ENCODE measurements around the gene MLIP. TPM values are rescaled to one million over a fixed set of nuclear protein-coding genes. Genes with fewer than 3 reads are reported as not detected.

MLIP gene
- total RNA-seq, 1 experiment from 2014 or later: 0.59 TPM

- TF ChIP-seq EZH2phosphoT487 (IDR thresholded peaks at IDR 0.05; ENCODE audit: borderline replicate concordance): no peak
Observed at GRCh38 chr6:54194067-54194466, 82.8 kb downstream of the MLIP start (continued).

GRCh38 chr6:54195637-54196036 lies 84.4 kb downstream of the MLIP start:
- no peak for DNase-seq (ENCODE audit: low read depth, low spot score)
- Histone ChIP-seq H3K36me3 (ENCODE audit: control insufficient read depth in 1 of 2, insufficient read depth in 2 of 2, low read length in 2 of 2) (no peaks in the 10 kb centered on the region), H3K4me3 (replicated peaks in 1 of 2; ENCODE audit: low read depth in 1 of 2, low read length in 2 of 2) (no peak overlapping the region), H3K4me1 (ENCODE audit: control insufficient read depth in 1 of 2, insufficient read depth in 2 of 2, low read length in 2 of 2) (peaks cover 17 to 20% of the 10 kb centered on the region in 2 experiments), H3K9me2 (ENCODE audit: insufficient read depth) (no peaks in the 10 kb centered on the region), H3K79me2 (ENCODE audit: insufficient read depth, low read length) (no peaks in the 10 kb centered on the region), H4K20me1 (ENCODE audit: insufficient read depth) (no peaks in the 10 kb centered on the region), H2AFZ (ENCODE audit: low read depth, low read length, poor library complexity, severe bottlenecking) (no peak overlapping the region), H3K27me3 (ENCODE audit: insufficient read depth, low read length) (no peaks in the 10 kb centered on the region), H3K9me3 (ENCODE audit: control insufficient read depth in 1 of 2, insufficient read depth in 1 of 2, low read depth in 1 of 2, low read length in 2 of 2) (no peaks in the 10 kb centered on the region), H3K9ac (ENCODE audit: low read length) (no peak overlapping the region), H3K4me2 (ENCODE audit: low read length) (no peak overlapping the region), H3K27ac (ENCODE audit: low read depth, low read length) (no peak overlapping the region)
- intact Hi-C loops (cut with micrococcal nuclease): no loop called here
- ChIA-PET CTCF (no interaction called here), RAD21 (ENCODE audit: low non-redundant PET in 1 of 2, low total read pairs in 2 of 2, uncharacterized antibody in 2 of 2, unreplicated experiment in 2 of 2) (no interaction called here), POLR2A (no interaction called here)
- ATAC-seq: no peak
- no peak for TF ChIP-seq MAX (IDR thresholded peaks at IDR 0.05)
- no peak for TF ChIP-seq CBX3 (IDR thresholded peaks at IDR 0.05; ENCODE audit: low read depth)
- no peak for TF ChIP-seq CTCF (IDR thresholded peaks at IDR 0.05 in 2 of 3, conservative IDR thresholded peaks at IDR 0.05 in 1 of 3; ENCODE audit: borderline replicate concordance in 1 of 3, insufficient read depth in 1 of 3, low read depth in 2 of 3, low read length in 2 of 3)
- TF ChIP-seq REST (IDR thresholded peaks at IDR 0.05; ENCODE audit: low read depth): no peak
- TF ChIP-seq CEBPB (IDR thresholded peaks at IDR 0.05; ENCODE audit: low read depth): no peak
- TF ChIP-seq EZH2 (IDR thresholded peaks at IDR 0.05): no peak
- TF ChIP-seq EZH2phosphoT487 (IDR thresholded peaks at IDR 0.05; ENCODE audit: borderline replicate concordance): no peak
- no peak for TF ChIP-seq POLR2AphosphoS5 (IDR thresholded peaks at IDR 0.05; ENCODE audit: low read depth, low read length)
- TF ChIP-seq YY1 (IDR thresholded peaks at IDR 0.05; ENCODE audit: extremely low read depth, insufficient replicate concordance, low read depth, low read length): no peak
- no peak for TF ChIP-seq POLR2A (IDR thresholded peaks at IDR 0.05; ENCODE audit: borderline replicate concordance, extremely low read depth, insufficient read depth, insufficient read length)
- no peak for TF ChIP-seq ZBTB33 (IDR thresholded peaks at IDR 0.05; ENCODE audit: extremely low read depth, insufficient replicate concordance, low read length)
- no peak for TF ChIP-seq FOSL1 (IDR thresholded peaks at IDR 0.05; ENCODE audit: low read depth)
- no peak for TF ChIP-seq ELF1 (IDR thresholded peaks at IDR 0.05; ENCODE audit: borderline replicate concordance, low read depth)
- TF ChIP-seq ZFX (IDR thresholded peaks at IDR 0.05): no peak
- TF ChIP-seq SRF (IDR thresholded peaks at IDR 0.05; ENCODE audit: low read depth): no peak
- no peak for TF ChIP-seq TCF7L2 (IDR thresholded peaks at IDR 0.05; ENCODE audit: borderline replicate concordance, extremely low read depth, insufficient read depth, insufficient read length)
- TF ChIP-seq RAD21 (IDR thresholded peaks at IDR 0.05; ENCODE audit: low read depth): no peak
- TF ChIP-seq ATF3 (IDR thresholded peaks at IDR 0.05): no peak
- no peak for TF ChIP-seq SIN3A (IDR thresholded peaks at IDR 0.05; ENCODE audit: low read depth)
- BruUV-seq (replicated peaks): no TSS peak

Data from HCT116 (cell line).